ENCODE results near the gene ANKLE2.

ANKLE2 gene

DNA sequence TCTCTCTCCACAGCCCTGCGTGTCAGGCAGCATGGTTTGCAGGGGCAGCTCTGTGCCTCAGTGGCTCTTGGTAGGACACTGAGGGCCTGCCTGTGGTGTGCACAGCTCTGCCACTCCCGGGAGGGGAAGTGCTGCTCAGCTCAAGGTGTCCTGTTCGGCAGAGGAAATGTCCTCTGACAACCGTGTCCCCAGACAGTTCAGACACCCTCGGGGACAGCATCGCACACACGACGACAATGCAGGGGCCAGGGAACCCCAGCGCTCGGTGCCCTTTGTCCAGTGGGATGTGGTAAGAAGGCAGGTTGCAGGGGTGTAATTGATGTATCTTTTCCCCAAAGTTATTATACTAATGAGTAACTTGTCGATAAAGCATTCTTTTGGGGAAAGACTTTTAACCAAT lies 14.2 kb downstream of the ANKLE2 start:
- no peak overlapping the region for H3K4me3 ChIP-seq (ENCODE audit: control insufficient read depth, low read depth, low read length)
- TF ChIP-seq, protein P1, sequence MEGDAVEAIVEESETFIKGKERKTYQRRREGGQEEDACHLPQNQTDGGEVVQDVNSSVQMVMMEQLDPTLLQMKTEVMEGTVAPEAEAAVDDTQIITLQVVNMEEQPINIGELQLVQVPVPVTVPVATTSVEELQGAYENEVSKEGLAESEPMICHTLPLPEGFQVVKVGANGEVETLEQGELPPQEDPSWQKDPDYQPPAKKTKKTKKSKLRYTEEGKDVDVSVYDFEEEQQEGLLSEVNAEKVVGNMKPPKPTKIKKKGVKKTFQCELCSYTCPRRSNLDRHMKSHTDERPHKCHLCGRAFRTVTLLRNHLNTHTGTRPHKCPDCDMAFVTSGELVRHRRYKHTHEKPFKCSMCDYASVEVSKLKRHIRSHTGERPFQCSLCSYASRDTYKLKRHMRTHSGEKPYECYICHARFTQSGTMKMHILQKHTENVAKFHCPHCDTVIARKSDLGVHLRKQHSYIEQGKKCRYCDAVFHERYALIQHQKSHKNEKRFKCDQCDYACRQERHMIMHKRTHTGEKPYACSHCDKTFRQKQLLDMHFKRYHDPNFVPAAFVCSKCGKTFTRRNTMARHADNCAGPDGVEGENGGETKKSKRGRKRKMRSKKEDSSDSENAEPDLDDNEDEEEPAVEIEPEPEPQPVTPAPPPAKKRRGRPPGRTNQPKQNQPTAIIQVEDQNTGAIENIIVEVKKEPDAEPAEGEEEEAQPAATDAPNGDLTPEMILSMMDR (conservative IDR thresholded peaks at IDR 0.05; ENCODE audit: control insufficient read depth, insufficient read depth, low read depth, low read length), result no peak
- DNase-seq (ENCODE audit: low read depth), result no peak

DNA sequence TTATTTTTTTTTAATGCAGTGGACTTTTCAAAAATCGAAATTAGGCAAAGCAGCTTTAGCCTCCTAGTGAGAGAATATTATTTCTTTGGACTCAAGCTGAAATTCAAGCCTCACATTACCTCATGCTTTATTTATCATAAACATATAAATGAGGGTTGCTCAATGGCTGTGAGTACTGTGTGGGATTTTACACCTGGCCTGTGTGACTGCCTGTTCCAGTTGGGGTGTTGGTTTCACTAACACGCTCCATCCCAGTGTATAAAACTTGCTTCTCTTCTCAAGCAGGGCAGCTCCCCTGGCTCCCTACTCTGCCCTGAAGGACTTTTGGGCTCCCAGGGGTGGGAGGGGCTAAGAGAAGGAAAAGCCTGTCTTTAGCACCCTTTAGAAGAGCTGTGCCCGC lies 15.0 kb downstream of the ANKLE2 start:
- no peak for DNase-seq (ENCODE audit: low read depth)
- TF ChIP-seq, protein P1 (conservative IDR thresholded peaks at IDR 0.05; ENCODE audit: control insufficient read depth, insufficient read depth, low read depth, low read length), result no peak
- H3K4me3 ChIP-seq (ENCODE audit: control insufficient read depth, low read depth, low read length), result no peak overlapping the region

DNA sequence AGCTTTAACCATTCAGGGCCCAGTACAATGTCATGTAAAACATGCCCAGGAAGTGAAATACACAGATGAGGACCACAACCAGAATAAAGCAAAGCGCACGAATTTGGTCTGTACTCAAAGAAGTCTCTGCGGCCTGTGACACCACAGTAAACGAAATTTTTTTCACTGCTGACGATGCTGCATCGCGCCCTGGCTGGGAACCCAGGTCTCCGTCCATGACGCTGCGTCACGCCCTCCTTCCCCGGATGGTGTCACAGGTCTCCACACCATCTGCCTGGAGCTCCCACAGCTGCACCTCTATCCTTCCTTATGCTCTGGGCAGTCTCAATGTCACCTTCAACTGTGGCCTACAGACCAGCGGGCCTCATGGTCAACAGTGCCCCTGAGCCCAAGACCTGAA lies 17.8 kb downstream of the ANKLE2 start:
- no peak for DNase-seq (ENCODE audit: low read depth)
- TF ChIP-seq, protein P1 (conservative IDR thresholded peaks at IDR 0.05; ENCODE audit: control insufficient read depth, insufficient read depth, low read depth, low read length), result no peak
- H3K4me3 ChIP-seq (ENCODE audit: control insufficient read depth, low read depth, low read length), result no peak overlapping the region

DNA sequence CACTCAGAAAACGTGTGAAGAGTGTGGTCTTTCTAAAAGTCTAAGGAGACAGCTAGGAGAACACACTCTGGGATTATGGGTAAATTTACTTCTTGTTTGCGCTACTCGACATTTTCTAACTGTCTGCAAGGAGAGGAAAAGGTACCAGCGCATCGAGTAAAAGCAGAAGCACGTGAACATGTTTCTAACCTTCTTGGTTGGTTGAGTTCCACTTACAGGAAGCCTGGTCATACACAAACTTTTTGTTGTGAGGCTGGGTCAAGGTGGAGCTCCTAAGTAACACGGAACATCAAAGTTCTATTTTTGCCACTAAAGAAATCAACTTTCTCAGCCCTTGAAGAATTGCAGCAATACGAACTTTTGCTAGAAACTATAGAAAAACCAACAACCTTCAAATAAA lies 20.0 kb downstream of the ANKLE2 start:
- no peak for DNase-seq (ENCODE audit: low read depth)
- TF ChIP-seq, protein P1 (conservative IDR thresholded peaks at IDR 0.05; ENCODE audit: control insufficient read depth, insufficient read depth, low read depth, low read length), result no peak
- no peak overlapping the region for H3K4me3 ChIP-seq (ENCODE audit: control insufficient read depth, low read depth, low read length)

DNA sequence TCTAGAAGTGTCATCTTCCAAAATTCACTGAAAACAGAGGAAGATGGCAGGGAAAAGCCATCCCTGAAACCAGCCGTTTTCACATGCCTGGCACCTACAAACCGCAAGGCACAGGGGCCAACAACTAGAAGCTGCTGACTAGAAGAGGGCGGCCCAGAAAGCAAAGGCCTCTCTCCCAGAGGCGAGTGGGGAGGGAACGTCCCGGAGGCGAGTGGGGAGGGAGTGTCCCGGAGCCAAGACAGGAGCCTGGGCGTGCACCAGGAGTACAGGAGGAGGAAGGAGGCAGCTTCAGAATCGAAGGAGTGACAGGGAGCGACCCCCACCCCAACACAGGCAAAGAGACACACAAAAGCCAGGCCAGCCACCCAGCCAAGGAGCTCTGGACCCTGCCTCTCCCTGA lies 21.0 kb downstream of the ANKLE2 start:
- DNase-seq (ENCODE audit: low read depth), result no peak
- TF ChIP-seq, protein P1 (conservative IDR thresholded peaks at IDR 0.05; ENCODE audit: control insufficient read depth, insufficient read depth, low read depth, low read length), result no peak
- H3K4me3 ChIP-seq (ENCODE audit: control insufficient read depth, low read depth, low read length), result no peak overlapping the region

DNA sequence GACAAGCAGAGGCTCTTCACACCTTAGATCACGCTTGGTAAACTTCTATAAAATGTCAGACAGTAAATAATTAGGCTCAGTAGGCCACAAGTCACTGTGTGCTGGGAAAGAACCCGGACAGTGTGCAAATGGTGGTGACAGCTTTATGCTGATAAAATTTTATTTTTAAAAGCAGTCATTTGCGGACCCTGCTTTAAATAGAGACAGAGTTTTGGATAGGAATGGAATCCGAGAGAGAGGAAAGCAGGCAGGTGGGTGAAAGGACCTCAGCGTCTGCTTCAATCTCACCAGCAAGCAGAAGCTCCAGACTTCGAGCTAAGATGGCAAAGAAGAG lies 21.4 kb downstream of the ANKLE2 start:
- DNase-seq (ENCODE audit: low read depth), result no peak
- H3K4me3 ChIP-seq (ENCODE audit: control insufficient read depth, low read depth, low read length), result no peak overlapping the region
- TF ChIP-seq, protein P1 (conservative IDR thresholded peaks at IDR 0.05; ENCODE audit: control insufficient read depth, insufficient read depth, low read depth, low read length), result no peak

DNA sequence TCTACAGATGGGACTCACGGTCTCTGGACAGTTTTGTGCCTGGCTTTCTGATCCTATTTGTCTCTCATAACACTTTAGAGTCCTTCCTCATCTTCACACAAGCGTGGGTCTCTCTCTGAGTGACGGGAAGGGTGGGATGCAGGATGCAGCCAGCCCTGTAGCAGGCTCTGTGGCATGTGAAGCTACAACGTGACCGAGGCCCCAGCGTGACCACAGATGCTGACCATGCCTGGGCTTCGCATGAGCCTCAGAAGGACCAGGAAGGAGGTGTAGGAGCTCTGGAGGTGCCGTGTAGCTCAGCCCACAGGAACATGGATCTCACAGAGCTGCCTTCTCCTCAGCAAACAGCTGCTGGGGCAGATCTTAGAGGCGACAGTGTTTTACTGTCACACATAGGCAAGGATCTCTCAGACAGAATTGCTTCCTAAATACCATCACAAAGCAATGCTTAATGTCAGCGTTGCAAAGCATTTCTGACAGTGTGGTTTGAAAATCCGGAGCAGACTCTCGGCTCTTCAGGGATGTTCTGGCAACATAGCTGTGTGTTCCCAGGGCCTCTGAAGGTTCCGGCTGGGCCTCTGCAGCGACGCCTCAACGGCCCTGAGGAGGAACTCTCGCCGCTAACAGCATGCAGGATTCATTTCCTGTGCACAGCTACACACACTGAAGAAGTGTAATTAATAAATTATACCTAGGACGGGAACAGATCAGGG lies 21.9 kb downstream of the ANKLE2 start:
- TF ChIP-seq, protein P1 (conservative IDR thresholded peaks at IDR 0.05; ENCODE audit: control insufficient read depth, insufficient read depth, low read depth, low read length), result no peak
- no peak overlapping the region for H3K4me3 ChIP-seq (ENCODE audit: control insufficient read depth, low read depth, low read length)
- DNase-seq (ENCODE audit: low read depth), result no peak
